HEK293 (cell line): ENCODE measurements around the gene VAV3.

Source experiments
- AEBP2 ChIP-seq: fragments of 450-650 bp; formaldehyde crosslinking; IDR thresholded peaks from 2 replicates; pipeline ENCODE4 v1.5.1; 2016; ENCODE audit warnings: missing biosample characterization, missing genetic modification characterization, borderline replicate concordance
- OVOL3 ChIP-seq: fragments of 450-650 bp; formaldehyde crosslinking; IDR thresholded peaks from 2 replicates; pipeline ENCODE4 v1.5.1; 2016; ENCODE audit warnings: missing biosample characterization, missing genetic modification characterization
- REPIN1 ChIP-seq: fragments of 450-650 bp; formaldehyde crosslinking; IDR thresholded peaks from 2 replicates; pipeline ENCODE4 v1.5.1; 2017; ENCODE audit warnings: missing biosample characterization, missing genetic modification characterization, low read depth
- SETDB1 ChIP-seq: IDR thresholded peaks from one replicate; pipeline ENCODE4 v1.6.1; 2017; ENCODE audit warnings: mild to moderate bottlenecking, low read length, moderate library complexity, mixed read lengths; ENCODE audit not compliant: insufficient read length
- ZNF747 ChIP-seq: fragments of 450-650 bp; formaldehyde crosslinking; IDR thresholded peaks from 2 replicates; pipeline ENCODE4 v1.5.1; 2016; ENCODE audit warnings: missing biosample characterization, missing genetic modification characterization
- ZSCAN4 ChIP-seq: fragments of 450-650 bp; formaldehyde crosslinking; IDR thresholded peaks from 2 replicates; pipeline ENCODE4 v1.5.1; 2017; ENCODE audit warnings: missing biosample characterization, missing genetic modification characterization
- TF ChIP-seq, protein P1 (sequence below): fragments of 450-650 bp; formaldehyde crosslinking; IDR thresholded peaks from 2 replicates; pipeline ENCODE4 v1.5.1; 2016; ENCODE audit warnings: missing biosample characterization, missing genetic modification characterization

DNA sequence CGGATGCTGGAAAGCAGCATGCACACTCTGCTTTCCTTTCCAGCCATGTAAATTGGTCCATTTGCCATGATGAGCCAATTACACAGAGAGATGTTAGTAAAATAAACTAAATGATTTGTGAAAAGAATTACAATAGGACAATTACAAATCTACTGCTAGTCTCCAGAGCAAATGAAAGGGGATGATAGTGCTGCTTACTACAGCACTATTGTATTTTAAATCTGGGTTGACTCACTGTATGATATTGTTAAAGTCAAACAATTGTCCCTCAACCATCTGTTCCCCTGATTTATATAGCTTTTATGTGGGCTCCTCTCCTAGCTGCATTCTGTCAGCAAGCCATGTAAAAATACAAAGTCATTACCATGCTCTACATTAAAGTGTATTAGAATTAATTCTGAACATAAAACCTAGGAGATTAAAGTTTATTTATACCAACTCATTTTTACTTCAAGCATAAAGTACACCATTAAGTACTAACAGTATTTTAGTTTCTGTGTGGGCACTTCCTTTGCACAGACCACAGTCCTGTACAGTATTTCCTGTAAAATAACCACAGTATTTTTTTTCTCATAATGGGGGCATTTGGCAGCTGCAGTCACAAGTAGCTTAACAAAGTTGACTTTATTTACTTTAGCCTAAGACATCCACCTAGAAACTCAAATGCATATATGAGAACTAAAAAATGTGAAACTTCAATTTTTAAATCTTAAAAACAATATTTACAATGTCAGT, 135.8 kb downstream of the VAV3 start:
- no peak for TF ChIP-seq SETDB1
- TF ChIP-seq ZNF747, result no peak
- TF ChIP-seq ZSCAN4 (tag by site-specific recombination), result no peak
- TF ChIP-seq, protein P1, sequence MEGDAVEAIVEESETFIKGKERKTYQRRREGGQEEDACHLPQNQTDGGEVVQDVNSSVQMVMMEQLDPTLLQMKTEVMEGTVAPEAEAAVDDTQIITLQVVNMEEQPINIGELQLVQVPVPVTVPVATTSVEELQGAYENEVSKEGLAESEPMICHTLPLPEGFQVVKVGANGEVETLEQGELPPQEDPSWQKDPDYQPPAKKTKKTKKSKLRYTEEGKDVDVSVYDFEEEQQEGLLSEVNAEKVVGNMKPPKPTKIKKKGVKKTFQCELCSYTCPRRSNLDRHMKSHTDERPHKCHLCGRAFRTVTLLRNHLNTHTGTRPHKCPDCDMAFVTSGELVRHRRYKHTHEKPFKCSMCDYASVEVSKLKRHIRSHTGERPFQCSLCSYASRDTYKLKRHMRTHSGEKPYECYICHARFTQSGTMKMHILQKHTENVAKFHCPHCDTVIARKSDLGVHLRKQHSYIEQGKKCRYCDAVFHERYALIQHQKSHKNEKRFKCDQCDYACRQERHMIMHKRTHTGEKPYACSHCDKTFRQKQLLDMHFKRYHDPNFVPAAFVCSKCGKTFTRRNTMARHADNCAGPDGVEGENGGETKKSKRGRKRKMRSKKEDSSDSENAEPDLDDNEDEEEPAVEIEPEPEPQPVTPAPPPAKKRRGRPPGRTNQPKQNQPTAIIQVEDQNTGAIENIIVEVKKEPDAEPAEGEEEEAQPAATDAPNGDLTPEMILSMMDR (tag by site-specific recombination), result no peak
- no peak for TF ChIP-seq REPIN1 (tag by site-specific recombination)
- no peak for TF ChIP-seq AEBP2 (tag by site-specific recombination)
- TF ChIP-seq OVOL3 (tag by site-specific recombination), result no peak
